CD4-positive, alpha-beta memory T cell (primary cell): Measurements from ENCODE around the gene ECHDC3. TPM values are rescaled to one million over a fixed set of nuclear protein-coding genes. Genes with fewer than 3 reads are reported as not detected.

ENCODE experiments used
- CTCF ChIA-PET: fragments of 350-600 bp; sonication (Branson Sonifier 250); formaldehyde crosslinking; loops from one replicate; lab custom pipeline; 2021; ENCODE audit warnings: inconsistent platforms; ENCODE audit not compliant: partially characterized antibody; lab: Charles Lee
- POLR2A ChIA-PET: fragments of 350-600 bp; sonication (Branson Sonifier 250); formaldehyde crosslinking; loops from one replicate; lab custom pipeline; 2021; ENCODE audit not compliant: partially characterized antibody; lab: Charles Lee
- DNase-seq, 5 donors: peaks; one replicate each; pipeline versions ENCODE4 v3.0.0 to v3.0.0-alpha.2; 2020 to 2022; ENCODE audit warnings: mixed read lengths in 1 of 5
- H3K27ac ChIP-seq: one replicate; pipeline ENCODE4 v1.7.0; 2013; ENCODE audit warnings: low read depth, low read length
- H3K27me3 ChIP-seq: 2 replicates; pipeline ENCODE4 v1.7.0; 2013; ENCODE audit warnings: mild to moderate bottlenecking, low read length, moderate library complexity; ENCODE audit not compliant: insufficient read depth
- H3K36me3 ChIP-seq: 2 replicates; pipeline ENCODE4 v1.7.0; 2013; ENCODE audit warnings: mild to moderate bottlenecking, low read length, moderate library complexity; ENCODE audit not compliant: insufficient read depth
- H3K4me1 ChIP-seq: 2 replicates; pipeline ENCODE4 v1.7.0; 2013; ENCODE audit warnings: mild to moderate bottlenecking, low read length, moderate library complexity; ENCODE audit not compliant: insufficient read depth
- H3K4me3 ChIP-seq, 2 donors: one replicate each; pipeline ENCODE4 v1.7.0; 2013; ENCODE audit warnings: low read length in 2 of 2, mild to moderate bottlenecking in 1 of 2
- H3K9me3 ChIP-seq, 2 donors: one replicate each; pipeline ENCODE4 v1.7.0; 2013; ENCODE audit warnings: low read length in 2 of 2, control low read depth in 1 of 2; ENCODE audit not compliant: control insufficient read depth in 1 of 2
- H3K27ac Mint-ChIP-seq, 7 donors: one replicate each; pipeline ENCODE4 v1.8.0; 2020 to 2021; ENCODE audit warnings: mixed read lengths in 7 of 7, mild to moderate bottlenecking in 6 of 7, inconsistent platforms in 3 of 7, moderate library complexity in 3 of 7
- H3K27me3 Mint-ChIP-seq, 2 donors: one replicate each; pipeline ENCODE4 v1.8.0; 2020 to 2021; ENCODE audit warnings: mixed read lengths in 2 of 2
- H3K36me3 Mint-ChIP-seq, 2 donors: one replicate each; pipeline ENCODE4 v1.8.0; 2020 to 2021; ENCODE audit warnings: mixed read lengths in 2 of 2, inconsistent platforms in 1 of 2, mild to moderate bottlenecking in 1 of 2
- H3K4me1 Mint-ChIP-seq, 4 donors: one replicate each; pipeline ENCODE4 v1.8.0; 2020 to 2021; ENCODE audit warnings: mixed read lengths in 4 of 4, mild to moderate bottlenecking in 1 of 4
- H3K4me3 Mint-ChIP-seq, 8 donors: one replicate each; pipeline ENCODE4 v1.8.0; 2020 to 2021; ENCODE audit warnings: mixed read lengths in 8 of 8, mild to moderate bottlenecking in 7 of 8, moderate library complexity in 6 of 8, inconsistent platforms in 3 of 8
- H3K9me3 Mint-ChIP-seq, 8 donors: one replicate each; pipeline ENCODE4 v1.8.0; 2020 to 2021; ENCODE audit warnings: mixed read lengths in 8 of 8, mild to moderate bottlenecking in 5 of 8, inconsistent platforms in 3 of 8, moderate library complexity in 1 of 8
- intact Hi-C: fragments of 100-400 bp; cut with micrococcal nuclease; formaldehyde crosslinking; loops from one replicate; pipeline ENCODE4 v1.15.1; 2023
- polyA plus RNA-seq, 2 donors: library from polyadenylated mRNA; unstranded; fragments of 300-500 nt; fragmentation: Illumina TruSeq; gene quantifications; one replicate each; pipeline ENCODE4 v1.2.3, GENCODE V29; 2021
- total RNA-seq, 2 experiments: library from RNA; stranded (reverse); gene quantifications; one replicate each; pipeline ENCODE4 v1.2.3, GENCODE V29; 2021

Gene ECHDC3
- total and polyA plus RNA-seq, 4 experiments from 2014 or later, result 0.14 to 0.49 (median 0.47) TPM; not detected in 1

- no peak overlapping the region for H3K27ac Mint-ChIP-seq
- no peaks in the 10 kb centered on the region for H3K9me3 ChIP-seq
- intact Hi-C loops, result no loop called here
- H3K9me3 Mint-ChIP-seq, result no peaks in the 10 kb centered on the region
- H3K27ac ChIP-seq, result no peak overlapping the region
- no peaks in the 10 kb centered on the region for H3K4me1 ChIP-seq
- H3K4me1 Mint-ChIP-seq, result peaks cover 0 to 1% (median under 1%) of the 10 kb centered on the region in 4 donors
- no peaks in the 10 kb centered on the region for H3K36me3 Mint-ChIP-seq
- no peak overlapping the region for H3K4me3 Mint-ChIP-seq
- no peak for DNase-seq
- CTCF ChIA-PET, result no interaction called here
- POLR2A ChIA-PET, result no interaction called here
- peaks cover 1 to 3% of the 10 kb centered on the region in 2 donors for H3K27me3 Mint-ChIP-seq
- no peaks in the 10 kb centered on the region for H3K27me3 ChIP-seq
- H3K4me3 ChIP-seq, result no peak overlapping the region
- H3K36me3 ChIP-seq, result no peaks in the 10 kb centered on the region
Observed at GRCh38 chr10:11762706-11763500, 20.7 kb downstream of the ECHDC3 start.

DNA sequence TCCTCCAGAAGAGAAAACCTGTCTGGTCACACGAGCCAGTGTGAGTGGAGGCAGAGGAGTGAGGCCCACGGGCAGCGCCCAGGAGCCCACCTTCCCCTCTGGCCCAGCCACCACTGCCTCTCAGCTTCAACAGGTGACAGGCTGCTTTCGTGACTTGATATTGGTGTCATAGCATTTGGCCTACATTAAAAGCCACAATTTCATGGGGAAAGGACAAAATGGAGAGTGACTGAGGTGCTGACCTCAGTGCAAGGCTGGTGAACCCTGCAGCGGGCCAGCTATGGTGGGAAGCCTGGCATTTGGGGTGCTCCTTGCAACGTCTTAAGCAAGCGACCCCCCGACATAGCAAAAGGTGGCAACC lies 21.3 kb downstream of the ECHDC3 start:
- Histone ChIP-seq H3K9me3 (no peaks in the 10 kb centered on the region), H3K4me3 (no peak overlapping the region), H3K27ac (no peak overlapping the region), H3K36me3 (no peaks in the 10 kb centered on the region), H3K27me3 (no peaks in the 10 kb centered on the region), H3K4me1 (no peaks in the 10 kb centered on the region)
- intact Hi-C loops, result no loop called here
- H3K4me3 Mint-ChIP-seq, result no peak overlapping the region
- no peaks in the 10 kb centered on the region for H3K4me1 Mint-ChIP-seq
- H3K27ac Mint-ChIP-seq, result no peak overlapping the region
- CTCF ChIA-PET, result no interaction called here
- no peak for DNase-seq
- peaks cover 3% of the 10 kb centered on the region in 2 donors for H3K27me3 Mint-ChIP-seq
- POLR2A ChIA-PET, result no interaction called here
- no peaks in the 10 kb centered on the region for H3K9me3 Mint-ChIP-seq
- no peaks in the 10 kb centered on the region for H3K36me3 Mint-ChIP-seq

GRCh38 chr10:11765141-11765540 lies 23.0 kb downstream of the ECHDC3 start:
- Histone ChIP-seq H3K36me3 (no peaks in the 10 kb centered on the region), H3K4me1 (no peaks in the 10 kb centered on the region), H3K27ac (no peak overlapping the region), H3K27me3 (no peaks in the 10 kb centered on the region), H3K4me3 (no peak overlapping the region), H3K9me3 (no peaks in the 10 kb centered on the region)
- no peak for DNase-seq
- ChIA-PET POLR2A (no interaction called here), CTCF (interaction anchor here (1.2 kb wide), 1 partner anchor 251 kb away, joined by 3 read pairs; no protein-coding TSS in a partner anchor)
- H3K27me3 Mint-ChIP-seq, result peaks cover 3 to 6% of the 10 kb centered on the region in 2 donors
- no peaks in the 10 kb centered on the region for H3K4me1 Mint-ChIP-seq
- no peak overlapping the region for H3K4me3 Mint-ChIP-seq
- H3K36me3 Mint-ChIP-seq, result no peaks in the 10 kb centered on the region
- intact Hi-C loops, result no loop called here
- no peaks in the 10 kb centered on the region for H3K9me3 Mint-ChIP-seq
- H3K27ac Mint-ChIP-seq, result no peak overlapping the region

DNA sequence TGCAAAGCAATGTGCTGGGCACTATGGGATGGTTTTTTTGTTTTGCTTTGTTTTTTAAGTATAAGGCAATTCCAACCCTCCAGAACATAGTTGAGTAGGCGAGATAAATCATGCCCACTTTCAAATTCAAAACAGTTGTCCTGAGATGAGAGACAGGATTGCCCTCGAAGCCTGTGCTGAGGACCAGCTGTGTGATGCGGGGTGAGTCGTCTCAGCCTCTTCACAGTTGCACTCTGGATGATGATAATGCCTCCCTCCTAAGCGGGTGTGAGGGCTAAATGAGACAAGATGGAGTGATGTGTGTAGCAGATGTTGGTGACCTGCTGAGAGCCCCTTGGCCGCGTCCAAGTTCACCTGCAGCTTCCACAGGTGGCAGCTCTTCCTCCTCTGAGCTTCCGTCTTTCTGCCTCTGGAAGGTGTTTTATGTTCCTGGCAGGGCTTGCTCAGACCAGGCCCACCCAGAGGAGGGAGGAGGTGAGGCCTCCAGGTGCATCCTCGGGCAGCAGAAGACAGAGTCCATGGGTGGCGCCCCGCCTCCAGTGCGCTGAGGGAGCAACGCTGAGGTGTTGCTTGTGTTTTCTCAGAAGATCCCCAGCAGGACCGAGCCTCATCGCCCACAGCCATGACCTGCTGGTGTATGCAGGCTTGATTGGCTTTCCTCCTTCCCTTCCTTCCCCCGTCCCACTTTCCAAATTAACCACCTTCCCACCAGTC lies 30.6 kb downstream of the ECHDC3 start:
- H3K9me3 ChIP-seq, result no peaks in the 10 kb centered on the region
- H3K27me3 ChIP-seq, result peaks cover 3% of the 10 kb centered on the region
- no peak overlapping the region for H3K27ac ChIP-seq
- no peak overlapping the region for H3K4me3 Mint-ChIP-seq
- intact Hi-C loops, result no loop called here
- no peak overlapping the region for H3K4me3 ChIP-seq
- no peaks in the 10 kb centered on the region for H3K36me3 ChIP-seq
- H3K4me1 ChIP-seq, result no peaks in the 10 kb centered on the region
- no peak overlapping the region for H3K27ac Mint-ChIP-seq
- ChIA-PET POLR2A (no interaction called here), CTCF (interaction anchor here (1.3 to 1.4 kb wide), 2 partner anchors 10 to 213 kb away, joined by 3 to 6 read pairs; no protein-coding TSS in a partner anchor)
- no peak for DNase-seq
- no peaks in the 10 kb centered on the region for H3K4me1 Mint-ChIP-seq
- no peaks in the 10 kb centered on the region for H3K36me3 Mint-ChIP-seq
- peaks cover 4 to 9% of the 10 kb centered on the region in 2 donors for H3K27me3 Mint-ChIP-seq
- H3K9me3 Mint-ChIP-seq, result peaks cover 0 to 2% (median 0%) of the 10 kb centered on the region in 8 donors

DNA sequence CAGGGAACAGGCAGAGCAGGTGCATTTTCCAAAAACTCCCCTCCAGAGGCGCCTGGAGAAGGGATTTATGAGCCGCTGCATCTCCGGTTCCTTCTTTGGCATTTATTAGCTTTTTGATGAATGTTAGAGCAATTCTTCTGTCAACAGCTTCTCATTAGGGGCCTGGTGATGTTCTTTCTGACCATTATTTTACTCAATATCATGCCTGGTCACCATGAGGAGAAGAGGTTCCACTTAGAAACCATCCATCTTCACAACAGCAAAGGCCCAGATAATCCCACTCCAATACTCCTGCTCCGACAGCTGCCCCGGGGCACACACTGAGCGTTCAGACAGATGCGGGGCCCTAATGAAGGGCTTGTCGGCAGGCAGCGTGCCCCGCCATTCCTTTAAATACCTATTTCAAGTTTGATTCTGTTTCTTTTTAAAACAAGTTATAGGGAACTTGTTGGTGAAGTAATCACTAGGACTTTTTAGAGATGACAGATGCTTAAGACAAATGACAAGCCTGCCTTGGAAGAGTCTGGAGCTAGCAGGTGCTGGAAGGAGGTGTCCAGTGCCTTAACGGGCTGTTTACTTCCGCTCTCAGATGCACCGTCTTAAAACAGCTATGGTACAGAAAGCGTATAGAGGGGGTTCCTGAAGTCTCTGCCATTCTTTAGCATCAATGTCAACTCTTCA lies 31.7 kb downstream of the ECHDC3 start:
- intact Hi-C loops, result no loop called here
- Mint-ChIP-seq H3K9me3 (peaks cover 0 to 2% (median 0%) of the 10 kb centered on the region in 8 donors), H3K36me3 (no peaks in the 10 kb centered on the region), H3K27ac (no peak overlapping the region), H3K4me1 (no peaks in the 10 kb centered on the region), H3K27me3 (peaks cover 4 to 9% of the 10 kb centered on the region in 2 donors), H3K4me3 (no peak overlapping the region)
- ChIA-PET CTCF (interaction anchor here (1.3 kb wide), 2 partner anchors 10 to 212 kb away, joined by 3 to 5 read pairs; no protein-coding TSS in a partner anchor), POLR2A (interaction anchor here (0.5 kb wide), 1 partner anchor 223 kb away, joined by 3 read pairs; no protein-coding TSS in a partner anchor)
- Histone ChIP-seq H3K27ac (no peak overlapping the region), H3K36me3 (no peaks in the 10 kb centered on the region), H3K27me3 (peaks cover 3% of the 10 kb centered on the region), H3K9me3 (no peaks in the 10 kb centered on the region), H3K4me3 (no peak overlapping the region), H3K4me1 (no peaks in the 10 kb centered on the region)
- no peak for DNase-seq

GRCh38 chr10:11775412-11775811 lies 33.2 kb downstream of the ECHDC3 start:
- H3K27ac ChIP-seq, result no peak overlapping the region
- H3K4me1 ChIP-seq, result no peaks in the 10 kb centered on the region
- no peak overlapping the region for H3K27ac Mint-ChIP-seq
- H3K9me3 ChIP-seq, result no peaks in the 10 kb centered on the region
- H3K27me3 Mint-ChIP-seq, result peaks cover 4 to 7% of the 10 kb centered on the region in 2 donors
- intact Hi-C loops, result no loop called here
- H3K9me3 Mint-ChIP-seq, result peaks cover 0 to 2% (median 0%) of the 10 kb centered on the region in 8 donors
- no peak overlapping the region for H3K4me3 Mint-ChIP-seq
- peaks cover 3% of the 10 kb centered on the region for H3K27me3 ChIP-seq
- no peak for DNase-seq
- CTCF ChIA-PET, result interaction anchor here (1.3 kb wide), 1 partner anchor 8 kb away, joined by 5 read pairs; no protein-coding TSS in a partner anchor
- H3K4me3 ChIP-seq, result no peak overlapping the region
- no peaks in the 10 kb centered on the region for H3K36me3 Mint-ChIP-seq
- POLR2A ChIA-PET, result no interaction called here
- H3K36me3 ChIP-seq, result no peaks in the 10 kb centered on the region
- H3K4me1 Mint-ChIP-seq, result no peaks in the 10 kb centered on the region

GRCh38 chr10:11776080-11776479 lies 33.9 kb downstream of the ECHDC3 start:
- no peaks in the 10 kb centered on the region for H3K9me3 Mint-ChIP-seq
- intact Hi-C loops, result no loop called here
- CTCF ChIA-PET, result no interaction called here
- Histone ChIP-seq H3K36me3 (no peaks in the 10 kb centered on the region), H3K27ac (no peak overlapping the region), H3K9me3 (no peaks in the 10 kb centered on the region), H3K27me3 (peaks cover 3% of the 10 kb centered on the region), H3K4me3 (no peak overlapping the region), H3K4me1 (no peaks in the 10 kb centered on the region)
- H3K4me1 Mint-ChIP-seq, result no peaks in the 10 kb centered on the region
- peaks cover 2 to 7% of the 10 kb centered on the region in 2 donors for H3K27me3 Mint-ChIP-seq
- no peak overlapping the region for H3K4me3 Mint-ChIP-seq
- no peak overlapping the region for H3K27ac Mint-ChIP-seq
- DNase-seq, result no peak
- POLR2A ChIA-PET, result no interaction called here
- no peaks in the 10 kb centered on the region for H3K36me3 Mint-ChIP-seq
